Eye (tissue), 1 donor: ENCODE measurements around the gene DNAJC18.
A peak's percentile ranks its signal among the peaks of the same experiment; 100 is the strongest.
"Not testable (repeated sequence)": the region's sequence is repeated elsewhere in the genome, so short reads cannot be mapped to it uniquely, and the experiment has no call there.

Experiments
- DNase-seq: peaks from one replicate; pipeline ENCODE4 v3.0.0-alpha.2; 2015

DNAJC18 gene

GRCh38 chr5:139401546-139401945 is 37.8 kb downstream of the DNAJC18 start:
- DNase-seq = no peak

GRCh38 chr5:139399501-139400121 is 39.7 kb downstream of the DNAJC18 start:
- no peak for DNase-seq

- DNase-seq = no peak
These were observed 41.4 kb downstream of the DNAJC18 start for GRCh38 chr5:139397921-139398320.

- DNase-seq = no peak
These were observed 42.6 kb downstream of the DNAJC18 start for GRCh38 chr5:139396691-139397090.

- DNase-seq = no peak
These were observed 43.3 kb downstream of the DNAJC18 start for GRCh38 chr5:139395844-139396640.

GRCh38 chr5:139394654-139395566 is 44.4 kb downstream of the DNAJC18 start, which contains the start of gene PROB1:
Gene PROB1, minus strand, starts transcription at chr5:139395104. Its CDS starts 23 bp downstream, at chr5:139395081.
- peak; percentile 39 for DNase-seq

GRCh38 chr5:139394123-139394653 is 45.1 kb downstream of the DNAJC18 start:
- peak; percentile 71 for DNase-seq

GRCh38 chr5:139393497-139394122 is 45.7 kb downstream of the DNAJC18 start:
- DNase-seq = peak; percentile 63

- peak; percentile 73 for DNase-seq
These were observed 46.4 kb downstream of the DNAJC18 start for GRCh38 chr5:139392678-139393496.

GRCh38 chr5:139392324-139392677 is 47.0 kb downstream of the DNAJC18 start:
- DNase-seq = no peak

- DNase-seq = no peak
These were observed 47.6 kb downstream of the DNAJC18 start for GRCh38 chr5:139391570-139392323.

- DNase-seq = no peak
These were observed 48.4 kb downstream of the DNAJC18 start for GRCh38 chr5:139390639-139391569.

GRCh38 chr5:139389701-139390638 is 49.4 kb downstream of the DNAJC18 start, which contains the start of gene MZB1:
Gene MZB1, minus strand, starts transcription at chr5:139389913. Its CDS starts 57 bp downstream, at chr5:139389856.
- no peak for DNase-seq

- DNase-seq = no peak
These were observed 51.0 kb downstream of the DNAJC18 start for GRCh38 chr5:139388198-139388821.

GRCh38 chr5:139387611-139388197 is 51.6 kb downstream of the DNAJC18 start:
- DNase-seq = no peak

GRCh38 chr5:139386956-139387355 is 52.4 kb downstream of the DNAJC18 start:
- not testable (repeated sequence) for DNase-seq

GRCh38 chr5:139386050-139386438 is 53.3 kb downstream of the DNAJC18 start:
- DNase-seq = no peak
